ENCODE results near the gene HOXA1. TPM values are rescaled to one million over a fixed set of nuclear protein-coding genes. Genes with fewer than 3 reads are reported as not detected.

The HOXA1 gene
- total RNA-seq, 1 experiment from 2014 or later: 5.8 TPM

DNA sequence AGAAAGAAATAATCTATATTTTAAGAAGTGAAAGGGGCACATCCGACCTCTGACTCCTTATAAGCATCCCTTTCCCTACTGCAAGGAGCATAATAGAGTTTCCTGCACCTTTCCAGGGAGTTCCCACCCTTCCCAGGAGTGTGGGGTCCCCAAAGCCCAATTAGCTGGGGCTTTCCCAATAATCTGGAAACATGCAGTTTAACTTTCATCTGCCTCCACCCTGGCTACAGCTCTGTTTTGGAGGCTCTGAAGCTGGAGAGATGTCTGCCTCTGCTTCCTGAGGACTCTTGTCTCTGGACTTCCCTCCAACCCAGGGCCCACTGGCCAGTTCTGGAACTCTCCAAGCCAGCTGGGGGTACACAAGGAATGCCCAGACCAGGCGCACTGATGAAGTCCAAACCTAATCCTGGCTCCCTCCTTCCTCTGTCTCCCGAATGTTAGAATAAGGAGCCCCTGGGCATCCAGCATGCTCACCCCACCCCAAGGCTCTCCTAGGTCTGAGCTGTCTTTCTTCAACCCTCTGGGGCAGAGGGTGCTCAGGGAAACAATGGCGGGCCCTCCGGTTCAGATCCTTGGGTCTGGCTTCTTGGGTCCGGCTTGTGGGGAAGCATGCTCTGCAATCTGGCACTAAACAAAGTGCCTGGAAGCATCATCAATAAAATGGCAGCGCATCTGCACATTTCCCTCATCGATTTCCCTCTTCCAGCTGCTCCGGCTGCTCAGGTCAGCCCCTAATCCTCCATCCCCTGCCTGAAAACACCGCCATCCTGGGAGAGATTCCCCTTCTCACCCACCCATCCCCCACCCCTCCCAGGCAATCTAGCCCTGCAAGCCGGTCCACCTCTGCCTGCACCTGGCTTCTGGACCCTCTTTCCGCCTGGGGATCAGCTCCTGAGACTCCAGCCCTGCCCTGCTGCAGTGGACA is 21.4 kb upstream of the HOXA1 start:
- no peak overlapping the region for H3K4me3 ChIP-seq
- peaks cover 36% of the 10 kb centered on the region for H3K4me1 ChIP-seq (replicated peaks)
- no peak overlapping the region for H3K27ac ChIP-seq
- peak in 1 of 2 experiments; percentile 37 for DNase-seq (ENCODE audit: low read depth in 1 of 2, low spot score in 2 of 2)
- H3K9me3 ChIP-seq (replicated peaks): no peaks in the 10 kb centered on the region
- no peaks in the 10 kb centered on the region for H3K27me3 ChIP-seq (replicated peaks)
- peaks cover 2% of the 10 kb centered on the region; the same call in 1 of the 2 replicates for H3K36me3 ChIP-seq

DNA sequence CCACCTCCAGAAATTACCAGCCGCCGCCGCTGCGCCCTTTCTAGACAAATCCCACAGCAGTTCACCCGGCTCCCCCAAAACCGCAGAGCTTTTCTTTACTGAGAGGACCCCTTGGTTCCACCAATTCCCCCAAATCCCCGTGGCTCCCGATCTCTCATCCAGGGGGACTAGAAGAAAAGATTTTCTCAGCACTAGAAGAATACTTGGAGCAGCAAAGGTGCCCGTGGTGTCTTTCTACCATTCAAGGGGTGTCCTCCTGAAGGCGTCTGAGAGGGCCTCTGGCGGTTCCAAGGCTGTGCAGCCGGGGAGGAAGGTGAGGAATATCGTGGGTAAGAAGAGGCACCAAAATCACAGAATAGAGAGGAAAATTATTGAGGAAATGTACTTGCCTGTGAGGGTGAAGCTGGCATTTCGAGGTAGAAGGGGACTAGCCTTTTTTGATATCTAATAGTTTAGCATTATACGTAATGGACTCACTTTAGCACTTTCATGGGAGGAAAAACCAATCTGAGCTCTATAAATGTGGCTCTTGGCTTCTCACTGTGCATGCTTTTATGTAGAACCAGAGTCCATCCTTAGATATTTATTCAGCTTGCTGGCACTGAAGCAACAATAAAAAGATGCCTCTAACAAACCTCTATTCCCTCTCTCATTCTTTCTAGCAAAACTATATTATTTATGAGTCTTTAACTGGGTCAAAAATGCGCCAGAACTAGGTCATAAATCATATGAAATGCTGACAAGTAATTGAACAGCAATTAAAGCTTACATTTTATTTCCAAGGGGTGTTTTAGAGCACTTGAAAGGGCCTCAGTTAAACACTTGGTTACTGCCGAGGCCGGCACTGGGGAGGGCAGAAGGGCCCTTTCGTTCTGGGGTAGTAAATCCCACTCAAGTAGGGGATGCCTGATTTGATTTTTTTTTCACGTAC is 20.5 kb upstream of the HOXA1 start:
- peak in 1 of 2 experiments; percentile 31 for DNase-seq (ENCODE audit: low read depth in 1 of 2, low spot score in 2 of 2)
- Histone ChIP-seq H3K4me1 (replicated peaks) (peaks cover 39% of the 10 kb centered on the region), H3K27ac (no peak overlapping the region), H3K27me3 (replicated peaks) (no peaks in the 10 kb centered on the region), H3K4me3 (peak overlapping the region; percentile 39), H3K9me3 (replicated peaks) (no peaks in the 10 kb centered on the region), H3K36me3 (peaks cover 2% of the 10 kb centered on the region; the same call in 1 of the 2 replicates)

DNA sequence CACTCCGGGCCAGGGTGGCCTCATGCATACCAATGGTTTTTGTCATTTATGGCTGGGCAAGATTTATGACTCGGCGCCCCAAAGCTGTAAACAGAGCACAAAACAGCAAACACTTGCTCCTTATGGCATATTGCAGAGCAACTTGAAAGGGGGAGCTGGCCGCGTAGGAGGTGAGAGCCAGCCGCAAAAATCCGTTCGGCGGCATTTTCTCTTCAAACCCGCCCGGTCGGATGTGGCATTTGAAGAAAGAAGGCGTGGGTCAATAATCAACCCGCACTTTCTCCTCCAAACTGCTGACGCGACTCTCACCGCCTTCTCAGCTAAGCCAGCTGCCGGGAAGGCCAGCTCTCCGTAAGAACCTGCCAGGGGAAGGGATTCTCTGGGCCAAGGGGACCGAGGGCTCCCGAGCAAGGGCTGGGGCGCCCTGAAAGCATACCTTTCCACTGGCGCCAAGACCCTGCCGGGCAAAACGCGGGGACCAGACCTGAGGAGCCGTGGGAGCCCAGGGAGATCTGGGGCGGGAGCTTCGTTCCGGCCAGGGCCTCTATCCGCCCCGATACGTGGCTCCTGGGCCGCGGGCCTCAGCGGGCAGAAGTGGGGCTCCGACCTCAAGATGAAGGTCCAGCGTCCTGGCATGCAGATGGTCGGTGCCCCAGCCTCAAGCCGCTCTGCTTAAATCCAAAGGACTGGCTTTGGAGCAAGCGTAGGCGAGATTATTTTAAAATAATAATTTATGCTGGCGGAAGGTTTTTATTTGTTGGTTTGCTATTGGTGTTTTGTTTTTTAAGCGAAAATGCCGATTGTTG is 19.6 kb upstream of the HOXA1 start:
- Histone ChIP-seq H3K9me3 (replicated peaks) (0 out of 2 replicates have a peak, but pooled peaks cover under 1% of the 10 kb centered on the region), H3K27ac (peak overlapping the region; percentile 55), H3K4me1 (replicated peaks) (peaks cover 41% of the 10 kb centered on the region), H3K4me3 (peak overlapping the region; percentile 39), H3K36me3 (peaks cover 4% of the 10 kb centered on the region), H3K27me3 (replicated peaks) (no peaks in the 10 kb centered on the region)
- peak; percentile 86 to 90 for DNase-seq (ENCODE audit: low read depth in 1 of 2, low spot score in 2 of 2)

DNA sequence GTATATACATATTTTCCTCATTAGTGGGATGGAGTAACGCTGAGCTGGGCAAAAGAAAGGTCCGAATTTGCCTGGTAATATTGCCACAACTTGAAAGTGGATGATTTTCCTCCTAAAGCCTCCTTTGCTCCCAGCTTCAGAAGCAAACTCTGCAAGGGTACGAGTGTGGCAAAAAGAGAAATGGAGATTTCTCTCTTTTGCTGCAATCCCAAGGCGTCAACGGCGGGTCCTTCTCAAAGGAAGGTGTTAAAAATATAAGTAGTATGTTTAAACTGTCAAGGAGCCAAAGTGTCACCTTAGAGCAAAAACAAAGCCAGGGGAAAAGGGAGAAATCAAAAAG is 19.1 kb upstream of the HOXA1 start:
- DNase-seq (ENCODE audit: low read depth in 1 of 2, low spot score in 2 of 2): no peak
- H3K4me3 ChIP-seq: peak overlapping the region; percentile 39
- peak overlapping the region; percentile 52 for H3K27ac ChIP-seq
- H3K36me3 ChIP-seq: peaks cover 8% of the 10 kb centered on the region
- H3K27me3 ChIP-seq (replicated peaks): no peaks in the 10 kb centered on the region
- H3K9me3 ChIP-seq (replicated peaks): 0 out of 2 replicates have a peak, but pooled peaks cover 2% of the 10 kb centered on the region
- H3K4me1 ChIP-seq (replicated peaks): peaks cover 47% of the 10 kb centered on the region

DNA sequence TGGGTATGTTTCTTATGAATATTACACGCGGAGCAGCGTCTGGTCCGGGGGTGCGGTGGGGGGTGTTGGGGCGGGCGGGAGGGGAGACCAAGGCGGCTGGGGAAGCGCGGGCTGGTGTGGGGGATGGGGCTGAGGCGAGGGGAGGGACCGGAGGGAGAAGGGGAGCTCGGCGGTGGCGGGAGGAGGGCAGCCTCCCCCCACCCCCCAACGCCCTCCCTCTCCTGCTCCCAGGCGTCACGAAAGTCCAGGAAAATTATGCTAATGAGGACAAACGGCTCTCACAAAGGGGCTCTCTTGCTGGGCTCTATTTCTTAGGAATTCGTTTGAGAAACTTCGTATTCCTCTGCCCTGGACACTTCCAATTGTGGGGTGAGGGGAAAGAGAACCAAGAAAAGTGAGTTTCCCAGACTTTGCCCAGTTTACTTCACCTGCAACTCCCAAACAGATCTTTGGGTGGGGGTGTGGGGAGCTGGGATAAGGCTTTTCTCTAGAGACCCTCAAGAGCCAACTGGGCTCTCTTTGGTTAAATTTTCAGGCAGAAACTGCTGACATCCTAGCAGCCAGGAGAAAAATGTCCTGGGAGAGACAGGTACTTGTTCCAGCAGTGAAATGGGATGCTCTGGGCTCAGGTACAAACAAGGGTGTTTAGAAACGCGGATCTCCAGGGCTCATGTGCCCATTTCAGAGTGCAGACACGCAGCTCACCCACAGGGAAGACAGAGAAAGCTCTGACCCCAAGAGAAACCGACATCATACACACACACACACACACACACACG is 18.4 kb upstream of the HOXA1 start:
- Histone ChIP-seq H3K27ac (peak overlapping the region; percentile 70), H3K4me1 (replicated peaks) (peaks cover 48% of the 10 kb centered on the region), H3K9me3 (replicated peaks) (0 out of 2 replicates have a peak, but pooled peaks cover 2% of the 10 kb centered on the region), H3K36me3 (peaks cover 12% of the 10 kb centered on the region), H3K4me3 (peak overlapping the region; percentile 38), H3K27me3 (replicated peaks) (no peaks in the 10 kb centered on the region)
- DNase-seq (ENCODE audit: low read depth in 1 of 2, low spot score in 2 of 2): peak in 1 of 2 experiments; percentile 70

DNA sequence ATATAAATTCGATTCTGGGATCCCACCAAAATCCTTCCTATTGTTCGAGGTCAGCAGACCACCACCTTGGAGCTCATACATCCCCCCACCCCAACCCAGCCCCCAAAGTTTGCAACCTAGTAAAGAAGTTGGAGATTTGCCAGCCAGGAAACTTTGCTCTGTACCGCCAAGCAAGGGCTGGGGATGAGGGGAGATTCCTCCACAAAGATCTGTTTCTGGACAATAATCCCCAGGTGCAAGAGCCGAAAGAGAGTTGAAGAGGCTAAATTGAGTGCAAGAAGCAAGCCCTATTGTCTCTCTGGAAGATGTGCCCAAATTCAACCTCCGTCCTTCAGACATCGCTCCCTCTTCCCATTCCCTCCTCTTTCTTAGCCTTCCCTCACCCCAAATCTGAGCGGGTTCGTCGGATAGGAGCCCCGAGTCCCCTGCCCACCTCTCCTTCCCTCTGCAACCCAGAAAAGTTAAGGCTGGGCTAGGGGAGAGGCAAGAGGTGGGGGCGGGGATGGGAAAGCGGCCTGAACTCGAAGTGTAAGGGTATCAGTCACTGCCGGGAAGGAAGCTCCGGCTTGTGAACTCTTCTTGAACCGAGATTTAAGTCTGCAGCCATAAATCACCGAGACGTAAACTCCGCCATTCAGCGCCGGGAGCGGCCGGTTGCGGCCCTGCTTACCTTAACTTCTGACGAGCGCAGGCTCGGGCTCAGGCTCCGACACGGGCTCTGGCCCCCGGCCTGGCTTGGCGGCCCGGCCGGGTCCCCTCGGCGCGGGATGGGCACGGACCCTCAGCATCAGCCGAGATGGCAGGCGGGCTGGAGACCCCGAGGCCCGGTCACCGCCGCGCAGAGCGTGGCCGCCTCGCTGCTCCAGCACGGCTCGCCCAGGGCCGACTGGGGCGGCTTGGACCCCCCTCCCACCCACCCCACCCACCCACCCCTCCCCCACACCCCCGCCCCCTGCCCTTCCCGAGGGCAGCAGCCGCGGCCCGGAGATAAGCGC is 17.5 kb upstream of the HOXA1 start:
- Histone ChIP-seq H3K4me3 (peak overlapping the region; percentile 65), H3K4me1 (replicated peaks) (peaks cover 52% of the 10 kb centered on the region)

DNA sequence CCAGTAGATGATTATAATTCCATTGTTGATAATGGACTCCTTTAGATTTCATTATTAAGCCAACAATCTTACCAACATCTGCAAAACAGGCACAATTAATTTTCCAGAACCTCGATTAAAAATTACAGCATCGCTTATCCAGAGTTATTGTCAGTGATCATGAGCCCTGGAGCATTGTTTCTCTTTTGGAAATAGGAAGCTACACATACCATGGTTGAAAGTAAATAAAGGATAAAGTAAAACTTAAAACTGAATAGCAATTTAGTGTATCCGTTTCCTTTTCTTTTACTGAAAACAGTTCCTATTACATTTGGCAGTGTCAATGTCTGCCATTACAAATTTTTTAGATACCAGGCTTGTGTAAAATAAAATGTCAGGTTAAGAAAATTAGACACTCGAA is 16.6 kb upstream of the HOXA1 start:
- H3K9me3 ChIP-seq (replicated peaks): 0 out of 2 replicates have a peak, but pooled peaks cover 2% of the 10 kb centered on the region
- peaks cover 11% of the 10 kb centered on the region for H3K36me3 ChIP-seq
- peak overlapping the region; percentile 65 for H3K4me3 ChIP-seq
- peak in 1 of 2 experiments; percentile 22 for DNase-seq (ENCODE audit: low read depth in 1 of 2, low spot score in 2 of 2)
- no peaks in the 10 kb centered on the region for H3K27me3 ChIP-seq (replicated peaks)
- H3K27ac ChIP-seq: peak overlapping the region; percentile 70; the same call in 1 of the 2 replicates
- H3K4me1 ChIP-seq (replicated peaks): peaks cover 52% of the 10 kb centered on the region

More for the DNA sequence above, 17.5 kb upstream of the HOXA1 start:
- Histone ChIP-seq H3K27ac (peak overlapping the region; percentile 83), H3K27me3 (replicated peaks) (no peaks in the 10 kb centered on the region), H3K36me3 (peaks cover 10% of the 10 kb centered on the region), H3K9me3 (replicated peaks) (0 out of 2 replicates have a peak, but pooled peaks cover 2% of the 10 kb centered on the region)
- peak; percentile 71 to 80 for DNase-seq (ENCODE audit: low read depth in 1 of 2, low spot score in 2 of 2)

DNA sequence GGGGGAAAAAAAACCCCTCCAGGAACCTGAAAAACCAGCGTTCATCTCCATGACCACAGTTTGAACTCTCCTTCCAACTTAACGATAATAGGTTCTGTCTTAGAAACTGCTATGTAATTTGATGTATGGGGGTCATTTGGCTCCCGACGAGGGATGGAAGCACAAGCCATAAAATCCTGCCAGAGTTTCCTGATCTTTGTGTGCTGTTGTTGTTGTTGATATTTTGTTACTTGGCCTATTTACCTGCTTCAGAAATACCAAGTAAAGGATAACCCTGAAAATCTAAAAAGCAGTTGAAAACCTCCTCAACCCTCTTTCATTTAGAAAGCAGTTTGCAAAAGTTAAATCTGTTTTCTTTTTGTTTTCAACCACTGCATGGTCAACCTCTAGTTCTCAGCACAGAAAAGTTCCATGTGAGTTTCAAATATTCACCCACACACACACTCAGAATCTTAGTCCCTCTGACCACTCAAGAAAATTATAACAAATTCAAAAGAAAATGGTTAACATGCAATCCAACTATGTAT is 16.0 kb upstream of the HOXA1 start:
- Histone ChIP-seq H3K27ac (peak overlapping the region; percentile 70), H3K36me3 (peaks cover 14% of the 10 kb centered on the region), H3K9me3 (replicated peaks) (0 out of 2 replicates have a peak, but pooled peaks cover 2% of the 10 kb centered on the region), H3K4me3 (no peak overlapping the region), H3K27me3 (replicated peaks) (no peaks in the 10 kb centered on the region), H3K4me1 (replicated peaks) (peaks cover 52% of the 10 kb centered on the region)
- DNase-seq (ENCODE audit: low read depth in 1 of 2, low spot score in 2 of 2): peak in 1 of 2 experiments; percentile 5

DNA sequence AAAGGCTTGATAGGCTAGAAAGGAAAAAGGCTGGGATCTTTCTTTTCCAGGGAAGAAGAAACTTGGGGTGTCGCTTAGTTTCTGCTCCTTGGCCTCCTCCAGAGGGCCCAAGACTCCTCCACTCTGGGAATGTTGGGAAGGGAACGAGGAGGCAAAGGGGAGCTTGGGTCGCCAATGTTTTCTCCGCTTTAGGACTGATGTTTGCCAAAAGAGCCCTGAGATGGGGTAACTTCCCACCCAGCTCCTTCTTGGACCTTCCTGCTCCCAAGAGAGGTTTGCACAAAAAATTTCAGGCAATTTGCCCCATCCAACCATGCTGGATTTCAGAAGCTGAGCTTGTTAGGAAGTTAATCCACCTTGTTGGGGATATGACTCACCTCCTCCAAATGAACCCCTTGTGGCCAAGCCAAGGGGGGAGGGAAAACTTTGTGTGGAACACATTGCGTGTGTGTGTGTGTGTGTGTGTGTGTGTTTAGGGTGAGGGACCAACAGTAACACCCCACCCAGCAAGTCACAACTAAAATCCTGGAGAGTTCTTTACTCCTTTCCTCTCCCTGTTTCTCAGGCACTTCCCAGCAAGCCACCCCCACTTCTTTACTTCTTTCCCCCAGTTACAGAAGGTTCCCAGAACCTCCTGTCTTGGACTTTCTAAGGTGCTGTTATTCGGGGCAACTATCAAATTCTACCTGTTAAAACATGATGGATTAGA is 15.4 kb upstream of the HOXA1 start:
- H3K4me3 ChIP-seq: peak overlapping the region; percentile 17
- H3K27ac ChIP-seq: peak overlapping the region; percentile 70
- peaks cover 14% of the 10 kb centered on the region for H3K36me3 ChIP-seq
- peaks cover 49% of the 10 kb centered on the region for H3K4me1 ChIP-seq (replicated peaks)
- no peaks in the 10 kb centered on the region for H3K27me3 ChIP-seq (replicated peaks)
- peak; percentile 56 to 73 for DNase-seq (ENCODE audit: low read depth in 1 of 2, low spot score in 2 of 2)
- H3K9me3 ChIP-seq (replicated peaks): 0 out of 2 replicates have a peak, but pooled peaks cover 2% of the 10 kb centered on the region

DNA sequence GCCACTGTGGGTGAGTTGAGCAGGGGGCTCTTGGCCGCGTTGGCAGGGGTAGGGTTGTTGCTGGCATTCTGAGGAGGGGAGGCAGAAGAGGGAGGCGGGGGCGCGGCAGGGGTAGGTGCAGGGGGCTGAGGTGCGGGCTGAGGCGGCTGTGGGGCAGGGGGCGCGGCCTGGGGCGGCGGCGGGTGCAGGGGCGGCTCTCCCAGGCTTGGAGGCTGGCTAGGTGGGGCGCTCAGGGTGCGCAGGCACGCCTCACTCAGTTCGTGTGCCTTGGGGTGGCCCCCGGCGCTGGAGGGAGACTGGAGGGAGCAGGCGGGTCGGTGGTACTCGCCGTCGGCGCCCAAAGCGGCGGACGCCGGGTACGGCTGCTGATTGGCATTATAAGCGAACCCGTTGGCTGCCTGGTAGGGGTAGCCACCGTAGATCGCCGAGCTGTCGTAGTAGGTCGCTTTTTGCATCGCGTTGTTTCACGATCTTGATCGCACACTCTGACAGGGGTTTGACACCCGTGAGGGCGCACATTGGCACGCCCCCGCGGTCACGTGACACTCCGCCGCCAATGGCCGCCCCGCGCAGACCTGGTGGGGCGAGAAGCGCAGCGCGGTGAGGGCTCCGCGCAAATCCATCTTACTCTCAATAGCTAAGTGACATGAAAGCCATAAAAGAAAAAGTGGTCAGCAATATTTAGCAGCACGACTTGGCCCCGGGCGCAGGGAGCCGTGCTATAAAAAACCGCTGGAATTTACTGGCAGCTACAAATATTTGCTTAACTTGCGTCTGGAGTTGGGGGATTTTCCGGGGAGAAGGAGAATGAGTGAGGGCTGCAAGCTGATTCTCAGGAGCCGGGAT is 14.6 kb upstream of the HOXA1 start:
- Histone ChIP-seq H3K9me3 (replicated peaks) (0 out of 2 replicates have a peak, but pooled peaks cover 2% of the 10 kb centered on the region), H3K4me1 (replicated peaks) (peaks cover 41% of the 10 kb centered on the region), H3K36me3 (peaks cover 14% of the 10 kb centered on the region), H3K27me3 (replicated peaks) (no peaks in the 10 kb centered on the region), H3K27ac (peak overlapping the region; percentile 70), H3K4me3 (peak overlapping the region; percentile 17)
- DNase-seq (ENCODE audit: low read depth in 1 of 2, low spot score in 2 of 2): peak; percentile 85 to 86

Measured in SJSA1 (cell line).